Fibroblast of gingiva (primary cell): Measurements from ENCODE around the gene RNF40.

Source experiments
- DNase-seq: peaks from one replicate; pipeline ENCODE4 v3.0.0-alpha.2; 2011; ENCODE audit warnings: low read depth

The RNF40 gene

GRCh38 chr16:30761928-30762902, at the start of gene RNF40, which contains the start of gene CFAP119:
Gene RNF40, plus strand, starts transcription at chr16:30762322. Its CDS starts 224 bp downstream, at chr16:30762546.
Gene CFAP119, minus strand, starts transcription at chr16:30762062. Its CDS starts 314 bp downstream, at chr16:30761748.
- peak; percentile 96 for DNase-seq

DNA sequence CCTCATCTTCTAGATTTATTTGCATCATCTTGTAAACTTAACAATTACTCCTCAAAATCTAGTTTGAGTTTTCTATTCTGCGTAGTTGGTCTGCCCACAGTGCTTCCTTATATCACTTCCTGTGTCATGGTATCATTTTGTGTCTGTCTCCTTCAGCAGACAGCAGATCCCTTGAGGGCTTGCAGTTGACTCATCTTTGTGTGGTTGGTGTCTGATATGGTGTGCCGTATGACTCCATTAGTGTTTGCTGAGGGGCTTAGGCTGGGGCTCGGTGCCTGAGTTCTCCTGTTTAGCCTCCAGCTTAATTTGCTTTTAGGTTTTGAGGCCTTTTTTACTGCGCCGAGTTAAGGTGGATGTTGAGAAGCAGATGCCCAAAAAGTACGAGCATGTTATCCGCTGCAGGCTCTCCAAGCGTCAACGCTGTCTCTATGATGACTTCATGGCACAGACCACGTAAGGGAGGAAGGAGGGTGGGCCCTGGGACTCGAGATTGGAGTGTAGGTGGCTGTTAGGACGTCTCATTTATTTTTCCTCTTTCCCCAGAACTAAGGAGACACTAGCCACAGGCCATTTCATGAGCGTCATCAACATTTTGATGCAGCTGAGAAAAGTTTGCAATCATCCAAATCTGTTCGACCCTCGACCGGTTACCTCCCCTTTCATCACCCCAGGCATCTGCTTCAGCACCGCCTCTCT, 46.2 kb upstream of the RNF40 start:
- DNase-seq = no peak

- DNase-seq = no peak
Observed at GRCh38 chr16:30720086-30720485, 42.0 kb upstream of the RNF40 start.

- DNase-seq = no peak
Observed at GRCh38 chr16:30720694-30721093, 41.4 kb upstream of the RNF40 start.

GRCh38 chr16:30721167-30721566, 41.0 kb upstream of the RNF40 start:
- DNase-seq = no peak

- peak; percentile 62 for DNase-seq
Observed at GRCh38 chr16:30721606-30722005, 40.5 kb upstream of the RNF40 start.

DNA sequence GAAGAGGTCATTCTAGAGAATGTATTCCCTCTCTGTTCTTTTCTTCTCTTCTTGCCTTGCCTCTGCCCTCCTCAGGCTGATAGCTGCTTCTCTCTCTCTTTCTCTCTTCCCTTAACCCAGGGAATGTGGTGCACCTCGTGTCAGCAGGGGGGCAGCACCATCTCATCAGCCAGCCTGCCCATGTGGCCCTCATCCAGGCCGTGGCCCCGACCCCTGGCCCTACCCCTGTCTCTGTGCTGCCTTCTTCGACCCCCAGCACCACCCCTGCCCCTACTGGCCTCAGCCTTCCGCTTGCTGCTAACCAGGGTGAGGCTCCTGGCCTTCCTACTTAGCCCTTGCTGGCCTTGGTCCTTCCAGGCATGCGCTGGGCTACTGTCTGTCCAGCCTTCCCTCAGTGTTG, 39.7 kb upstream of the RNF40 start:
- no peak for DNase-seq

- DNase-seq = no peak
Observed at GRCh38 chr16:30722916-30723315, 39.2 kb upstream of the RNF40 start.

DNA sequence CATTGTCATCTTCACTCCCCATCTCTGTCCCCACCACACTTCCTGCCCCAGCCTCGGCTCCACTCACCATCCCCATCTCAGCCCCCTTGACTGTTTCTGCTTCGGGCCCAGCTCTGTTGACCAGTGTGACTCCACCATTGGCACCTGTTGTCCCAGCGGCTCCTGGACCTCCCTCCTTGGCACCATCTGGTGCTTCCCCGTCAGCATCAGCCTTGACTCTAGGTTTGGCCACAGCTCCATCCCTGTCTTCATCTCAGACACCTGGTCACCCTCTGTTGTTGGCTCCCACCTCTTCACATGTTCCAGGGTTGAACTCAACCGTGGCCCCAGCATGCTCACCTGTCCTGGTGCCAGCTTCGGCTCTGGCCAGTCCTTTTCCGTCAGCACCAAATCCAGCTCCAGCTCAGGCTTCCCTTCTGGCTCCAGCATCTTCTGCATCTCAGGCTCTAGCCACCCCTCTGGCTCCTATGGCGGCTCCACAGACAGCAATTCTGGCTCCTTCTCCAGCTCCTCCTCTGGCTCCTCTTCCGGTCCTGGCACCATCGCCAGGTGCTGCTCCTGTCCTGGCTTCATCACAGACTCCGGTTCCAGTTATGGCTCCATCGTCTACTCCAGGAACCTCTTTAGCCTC, 38.3 kb upstream of the RNF40 start:
- no peak for DNase-seq

DNA sequence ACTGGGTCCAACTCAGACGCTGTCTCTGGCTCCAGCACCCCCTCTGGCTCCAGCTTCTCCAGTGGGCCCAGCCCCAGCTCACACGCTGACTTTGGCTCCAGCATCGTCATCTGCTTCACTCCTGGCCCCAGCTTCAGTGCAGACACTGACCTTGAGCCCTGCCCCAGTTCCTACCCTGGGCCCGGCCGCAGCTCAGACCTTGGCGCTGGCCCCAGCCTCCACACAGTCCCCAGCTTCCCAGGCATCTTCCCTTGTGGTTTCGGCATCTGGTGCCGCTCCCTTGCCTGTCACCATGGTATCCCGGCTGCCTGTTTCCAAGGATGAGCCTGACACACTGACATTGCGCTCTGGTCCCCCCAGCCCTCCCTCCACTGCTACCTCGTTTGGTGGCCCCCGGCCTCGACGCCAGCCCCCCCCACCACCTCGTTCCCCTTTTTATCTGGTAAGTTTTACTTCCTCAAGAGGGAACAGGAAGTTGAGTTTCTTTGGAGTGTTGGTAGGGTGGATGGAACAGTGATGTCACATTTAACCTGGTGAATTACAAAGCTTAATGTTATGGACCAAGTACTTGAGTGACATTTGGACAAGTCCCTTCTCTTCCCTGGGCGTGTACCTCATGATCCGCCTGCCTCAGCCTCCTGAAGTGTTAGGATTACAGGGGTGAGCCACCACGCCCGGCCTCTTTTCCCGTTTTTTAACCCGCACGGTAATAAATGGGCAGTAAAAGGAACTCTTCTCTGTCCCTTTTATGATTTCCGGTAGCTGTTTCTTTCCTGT, 37.3 kb upstream of the RNF40 start:
- no peak for DNase-seq

GRCh38 chr16:30725418-30725792, 36.7 kb upstream of the RNF40 start:
- no peak for DNase-seq

GRCh38 chr16:30728321-30728720, 33.8 kb upstream of the RNF40 start:
- DNase-seq = no peak

GRCh38 chr16:30728899-30729672, 33.0 kb upstream of the RNF40 start:
- no peak for DNase-seq

DNA sequence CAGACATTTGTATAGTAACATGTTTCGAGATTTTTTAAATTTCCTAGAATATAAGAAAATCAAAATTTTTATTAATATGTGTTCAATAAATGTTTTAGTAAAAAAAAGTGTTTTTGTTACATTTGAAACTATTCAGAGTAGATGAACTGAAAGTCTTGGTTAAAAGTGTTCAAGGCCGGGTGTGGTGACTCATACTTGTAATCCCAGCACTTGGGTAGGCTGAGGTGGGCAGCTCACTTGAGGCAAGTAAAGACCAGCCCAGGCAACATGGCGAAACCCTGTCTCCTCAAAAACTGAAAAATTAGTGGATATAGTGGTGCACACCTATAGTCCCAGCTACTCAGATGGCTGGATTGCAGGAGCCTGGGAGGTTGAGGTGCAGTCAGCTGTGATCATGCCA, 30.7 kb upstream of the RNF40 start:
- no peak for DNase-seq

- no peak for DNase-seq
Observed at GRCh38 chr16:30736995-30737793, 24.9 kb upstream of the RNF40 start.

DNA sequence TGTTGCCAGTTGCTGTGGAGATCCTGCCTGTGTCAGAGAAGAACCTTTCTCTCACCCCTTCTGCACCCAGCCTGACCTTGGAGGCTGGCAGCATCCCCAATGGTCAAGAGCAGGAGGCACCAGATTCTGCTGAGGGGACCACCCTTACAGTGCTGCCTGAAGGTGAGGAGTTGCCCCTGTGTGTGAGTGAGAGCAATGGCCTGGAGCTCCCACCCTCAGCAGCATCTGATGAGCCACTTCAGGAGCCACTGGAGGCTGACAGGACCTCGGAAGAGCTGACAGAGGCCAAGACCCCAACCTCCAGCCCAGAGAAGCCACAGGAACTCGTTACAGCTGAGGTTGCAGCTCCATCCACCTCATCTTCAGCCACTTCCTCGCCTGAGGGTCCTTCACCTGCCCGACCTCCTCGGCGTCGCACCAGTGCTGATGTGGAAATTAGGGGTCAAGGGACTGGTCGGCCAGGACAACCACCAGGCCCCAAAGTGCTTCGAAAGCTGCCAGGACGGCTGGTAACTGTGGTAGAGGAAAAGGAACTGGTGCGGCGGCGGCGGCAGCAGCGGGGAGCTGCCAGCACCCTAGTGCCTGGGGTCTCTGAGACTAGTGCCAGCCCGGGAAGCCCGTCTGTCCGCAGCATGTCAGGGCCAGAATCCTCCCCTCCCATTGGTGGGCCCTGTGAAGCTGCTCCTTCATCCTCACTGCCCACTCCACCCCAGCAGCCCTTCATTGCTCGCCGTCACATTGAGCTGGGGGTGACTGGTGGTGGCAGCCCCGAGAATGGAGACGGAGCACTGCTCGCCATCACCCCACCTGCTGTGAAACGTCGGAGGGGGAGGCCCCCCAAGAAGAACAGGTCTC, 24.1 kb upstream of the RNF40 start:
- DNase-seq = no peak

GRCh38 chr16:30738984-30739951, 22.9 kb upstream of the RNF40 start:
- DNase-seq = no peak
